Measurements from ENCODE around the gene HES7. TPM values are rescaled to one million over a fixed set of nuclear protein-coding genes. Genes with fewer than 3 reads are reported as not detected.

HES7 gene
- polyA plus RNA-seq, 1 donor from 2014 or later: 15.3 TPM

- peak overlapping the region; percentile 96 for H3K9ac ChIP-seq (ENCODE audit: low read length)
- H2AFZ ChIP-seq (ENCODE audit: low read depth, low read length): peak overlapping the region; percentile 56
- H3K27ac ChIP-seq (ENCODE audit: low read length): peak overlapping the region; percentile 91
These were observed 40.9 kb upstream of the HES7 start for GRCh38 chr17:8164815-8165131.

GRCh38 chr17:8163978-8164814, 40.3 kb upstream of the HES7 start:
- Histone ChIP-seq H2AFZ (ENCODE audit: low read depth, low read length) (peak overlapping the region; percentile 56), H3F3A (ENCODE audit: insufficient read depth, low read length, poor library complexity, severe bottlenecking) (no peaks in the 10 kb centered on the region), H3K9ac (ENCODE audit: low read length) (peak overlapping the region; percentile 96), H3K9me2 (ENCODE audit: insufficient read depth, low read length) (no peaks in the 10 kb centered on the region), H3K27ac (ENCODE audit: low read length) (peak overlapping the region; percentile 91), H3K9me3 (ENCODE audit: low read length) (no peaks in the 10 kb centered on the region), H3K36me3 (ENCODE audit: insufficient read depth, low read length) (no peaks in the 10 kb centered on the region), H3K4me2 (ENCODE audit: low read length) (no peak overlapping the region), H3K79me2 (replicated peaks; ENCODE audit: insufficient read depth, low read length) (peaks cover 39% of the 10 kb centered on the region), H4K20me1 (ENCODE audit: insufficient read depth) (peaks cover 11% of the 10 kb centered on the region), H3K27me3 (ENCODE audit: insufficient read depth, low read depth, low read length) (no peaks in the 10 kb centered on the region), H3K4me3 (ENCODE audit: low read length) (peak overlapping the region; percentile 68)
- peak; percentile 22 for TF ChIP-seq REST (IDR thresholded peaks at IDR 0.05; ENCODE audit: borderline replicate concordance)
- TF ChIP-seq SMC3 (conservative IDR thresholded peaks at IDR 0.05; ENCODE audit: poor library complexity): no peak

More at GRCh38 chr17:8164815-8165131, 40.9 kb upstream of the HES7 start:
- H3K9me3 ChIP-seq (ENCODE audit: low read length): no peaks in the 10 kb centered on the region
- no peaks in the 10 kb centered on the region for H3K27me3 ChIP-seq (ENCODE audit: insufficient read depth, low read depth, low read length)
- TF ChIP-seq EP300 (conservative IDR thresholded peaks at IDR 0.05; ENCODE audit: poor library complexity, severe bottlenecking) (no peak), POLR2AphosphoS5 (IDR thresholded peaks at IDR 0.05) (no peak), TAF1 (IDR thresholded peaks at IDR 0.05; ENCODE audit: low read depth) (no peak), RAD21 (conservative IDR thresholded peaks at IDR 0.05) (no peak), MXI1 (conservative IDR thresholded peaks at IDR 0.05; ENCODE audit: poor library complexity, severe bottlenecking) (no peak), CTCF (IDR thresholded peaks at IDR 0.05; ENCODE audit: poor library complexity, severe bottlenecking) (no peak), SMC3 (conservative IDR thresholded peaks at IDR 0.05; ENCODE audit: poor library complexity) (no peak), EZH2 (IDR thresholded peaks at IDR 0.05; ENCODE audit: borderline replicate concordance, insufficient read depth, low read length, poor library complexity, severe bottlenecking) (no peak), REST (IDR thresholded peaks at IDR 0.05; ENCODE audit: borderline replicate concordance) (no peak)
- no peaks in the 10 kb centered on the region for H3K9me2 ChIP-seq (ENCODE audit: insufficient read depth, low read length)
- peak overlapping the region; percentile 68 for H3K4me3 ChIP-seq (ENCODE audit: low read length)
- no peaks in the 10 kb centered on the region for H3K36me3 ChIP-seq (ENCODE audit: insufficient read depth, low read length)
- no peak overlapping the region for H3K4me2 ChIP-seq (ENCODE audit: low read length)
- H3K79me2 ChIP-seq (replicated peaks; ENCODE audit: insufficient read depth, low read length): peaks cover 34% of the 10 kb centered on the region
- no peaks in the 10 kb centered on the region for H3F3A ChIP-seq (ENCODE audit: insufficient read depth, low read length, poor library complexity, severe bottlenecking)
- peaks cover 8% of the 10 kb centered on the region for H4K20me1 ChIP-seq (ENCODE audit: insufficient read depth)

Measured in neural cell (in vitro differentiated cells).